Panc1 (cell line): ENCODE results near the gene CPT1C.
A peak's percentile ranks its signal among the peaks of the same experiment; 100 is the strongest.

Experiments
- CTCF ChIP-seq: fragments of 450-650 bp; IDR thresholded peaks from 2 replicates; pipeline ENCODE4 v1.5.1; 2017; ENCODE audit warnings: mild to moderate bottlenecking
- POLR2AphosphoS5 ChIP-seq: IDR thresholded peaks from 2 replicates; pipeline ENCODE4 v1.6.1; 2012; ENCODE audit warnings: mild to moderate bottlenecking, low read depth, low read length, moderate library complexity
- SIN3A ChIP-seq: IDR thresholded peaks from 2 replicates; pipeline ENCODE4 v1.6.1; 2012; ENCODE audit warnings: low read depth, mild to moderate bottlenecking, low read length, moderate library complexity, borderline replicate concordance; ENCODE audit not compliant: insufficient read depth

GRCh38 chr19:49665351-49666119 lies 25.4 kb upstream of the CPT1C start, which contains the start of the genes BCL2L12 and IRF3:
- TF ChIP-seq CTCF = no peak
- TF ChIP-seq SIN3A = 0 out of 2 replicates have a peak, but pooled peaks have one; percentile 58
- no peak for TF ChIP-seq POLR2AphosphoS5
